Breast epithelium (tissue), 4 donors: Measurements from ENCODE around the gene PHKB. TPM values are rescaled to one million over a fixed set of nuclear protein-coding genes. Genes with fewer than 3 reads are reported as not detected.

Experiments used
- DNase-seq, 2 donors: peaks; one replicate each; pipeline ENCODE4 v3.0.0-alpha.2; 2019; ENCODE audit warnings: low spot score in 2 of 2
- H3K27ac ChIP-seq, 2 donors: fragments of 200-600 bp; sonication (generic) in 1 of 2; one replicate each; pipeline ENCODE4 v1.5.1; 2016 to 2019; ENCODE audit warnings: mild to moderate bottlenecking in 1 of 2
- H3K27me3 ChIP-seq, 2 donors: fragments of 200-600 bp; sonication (generic) in 1 of 2; one replicate each; pipeline versions ENCODE4 v1.5.1 to v1.6.0; 2017 to 2019; ENCODE audit warnings: control low read depth in 1 of 2, mild to moderate bottlenecking in 1 of 2
- H3K36me3 ChIP-seq: fragments of 200-600 bp; one replicate; pipeline ENCODE4 v1.5.1; 2019
- H3K4me1 ChIP-seq, 2 donors: fragments of 200-600 bp; sonication (generic); one replicate each; pipeline ENCODE4 v1.5.1; 2016 to 2019; ENCODE audit warnings: control low read depth in 1 of 2
- H3K4me3 ChIP-seq, 3 donors: fragments of 200-600 bp; sonication (generic); 1 replicate in 2 of 3; 2 replicates in 1 of 3; pipeline ENCODE4 v1.5.1; 2016 to 2019; ENCODE audit warnings: mild to moderate bottlenecking in 3 of 3, moderate library complexity in 2 of 3
- H3K9me3 ChIP-seq, 2 donors: fragments of 200-600 bp; sonication (generic) in 1 of 2; one replicate each; pipeline ENCODE4 v1.5.1; 2016 to 2019; ENCODE audit warnings: control low read depth in 1 of 2
- POLR2A ChIP-seq: fragments of 450-650 bp; IDR thresholded peaks from one replicate; pipeline ENCODE4 v1.6.1; 2016; ENCODE audit warnings: antibody characterized with exemption, mild to moderate bottlenecking, moderate library complexity
- POLR2AphosphoS5 ChIP-seq, 3 donors: sonication (generic); formaldehyde crosslinking; IDR thresholded peaks; one replicate each; pipeline ENCODE4 v1.6.1; 2017; ENCODE audit warnings: antibody characterized with exemption in 3 of 3
- intact Hi-C: fragments of 100-400 bp; cut with DNase I; formaldehyde crosslinking; loops from one replicate; pipeline ENCODE4 v1.15.1; 2023; ENCODE audit warnings: low total_unique reads
- total RNA-seq, 3 donors: library from RNA; depleted of rRNA; stranded (reverse); fragments of >200 nt; gene quantifications; one replicate each; pipeline ENCODE4 v1.1.0, GENCODE V29; 2016
- TF ChIP-seq, protein P1 (sequence below), 3 donors: fragments of 450-650 bp; IDR thresholded peaks; one replicate each; pipeline ENCODE4 v1.5.1; 2016 to 2017; ENCODE audit warnings: antibody characterized with exemption in 3 of 3, mild to moderate bottlenecking in 3 of 3, moderate library complexity in 3 of 3

PHKB gene
- total RNA-seq, 3 donors from 2014 or later, result 77.9 to 111 (median 78.3) TPM

DNA sequence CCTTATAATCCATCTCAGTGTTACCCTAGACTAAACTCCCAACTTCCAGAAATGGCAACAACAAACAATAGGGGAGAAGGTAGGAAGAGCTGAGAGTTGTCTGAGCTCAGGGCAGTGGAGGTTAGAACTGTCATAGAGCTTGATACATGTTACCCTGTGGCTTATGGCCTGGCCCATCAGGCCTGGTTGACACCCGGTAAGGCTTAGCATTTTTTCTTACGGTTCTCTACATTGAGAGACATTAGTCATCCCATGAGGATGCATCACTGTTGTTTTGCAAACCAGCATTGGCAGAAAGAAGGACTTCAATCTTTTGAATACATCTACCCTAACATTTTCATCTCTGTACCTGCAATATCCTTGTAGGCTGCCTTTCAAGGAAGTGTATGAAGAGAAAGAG is 226.6 kb downstream of the PHKB start:
- no peaks in the 10 kb centered on the region for H3K4me1 ChIP-seq
- intact Hi-C loops, result no loop called here
- H3K27ac ChIP-seq, result no peak overlapping the region
- TF ChIP-seq, protein P1, sequence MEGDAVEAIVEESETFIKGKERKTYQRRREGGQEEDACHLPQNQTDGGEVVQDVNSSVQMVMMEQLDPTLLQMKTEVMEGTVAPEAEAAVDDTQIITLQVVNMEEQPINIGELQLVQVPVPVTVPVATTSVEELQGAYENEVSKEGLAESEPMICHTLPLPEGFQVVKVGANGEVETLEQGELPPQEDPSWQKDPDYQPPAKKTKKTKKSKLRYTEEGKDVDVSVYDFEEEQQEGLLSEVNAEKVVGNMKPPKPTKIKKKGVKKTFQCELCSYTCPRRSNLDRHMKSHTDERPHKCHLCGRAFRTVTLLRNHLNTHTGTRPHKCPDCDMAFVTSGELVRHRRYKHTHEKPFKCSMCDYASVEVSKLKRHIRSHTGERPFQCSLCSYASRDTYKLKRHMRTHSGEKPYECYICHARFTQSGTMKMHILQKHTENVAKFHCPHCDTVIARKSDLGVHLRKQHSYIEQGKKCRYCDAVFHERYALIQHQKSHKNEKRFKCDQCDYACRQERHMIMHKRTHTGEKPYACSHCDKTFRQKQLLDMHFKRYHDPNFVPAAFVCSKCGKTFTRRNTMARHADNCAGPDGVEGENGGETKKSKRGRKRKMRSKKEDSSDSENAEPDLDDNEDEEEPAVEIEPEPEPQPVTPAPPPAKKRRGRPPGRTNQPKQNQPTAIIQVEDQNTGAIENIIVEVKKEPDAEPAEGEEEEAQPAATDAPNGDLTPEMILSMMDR (IDR thresholded peaks at IDR 0.05), result no peak
- TF ChIP-seq POLR2AphosphoS5 (IDR thresholded peaks at IDR 0.05) (no peak), POLR2A (no peak)
- peaks cover 4 to 7% of the 10 kb centered on the region in 2 donors for H3K9me3 ChIP-seq
- peaks cover 5% of the 10 kb centered on the region for H3K36me3 ChIP-seq
- H3K27me3 ChIP-seq, result no peaks in the 10 kb centered on the region
- no peak for DNase-seq
- no peak overlapping the region for H3K4me3 ChIP-seq

DNA sequence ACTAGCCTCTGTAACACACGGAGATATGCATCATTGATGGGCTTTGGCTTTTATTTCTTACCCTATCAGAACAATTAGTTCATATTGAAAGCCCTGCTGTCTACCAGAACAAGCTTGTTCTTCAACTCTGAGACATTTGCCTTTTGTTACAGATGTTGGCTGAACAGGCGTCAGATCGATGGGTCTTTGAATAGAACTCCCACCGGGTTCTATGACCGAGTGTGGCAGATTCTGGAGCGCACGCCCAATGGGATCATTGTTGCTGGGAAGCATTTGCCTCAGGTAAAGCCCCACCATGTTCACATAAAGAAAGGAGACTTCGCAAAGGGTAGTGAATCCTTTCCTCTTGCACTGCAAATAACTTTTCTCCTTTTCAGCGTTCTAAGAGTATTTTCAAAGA is 232.1 kb downstream of the PHKB start:
- Histone ChIP-seq H3K27ac (no peak overlapping the region), H3K9me3 (no peaks in the 10 kb centered on the region), H3K27me3 (no peaks in the 10 kb centered on the region), H3K36me3 (peaks cover 13% of the 10 kb centered on the region), H3K4me3 (no peak overlapping the region), H3K4me1 (no peaks in the 10 kb centered on the region)
- intact Hi-C loops, result no loop called here
- no peak for DNase-seq
- TF ChIP-seq, protein P1 (IDR thresholded peaks at IDR 0.05), result no peak
- no peak for TF ChIP-seq POLR2AphosphoS5 (IDR thresholded peaks at IDR 0.05)
- TF ChIP-seq POLR2A, result no peak

DNA sequence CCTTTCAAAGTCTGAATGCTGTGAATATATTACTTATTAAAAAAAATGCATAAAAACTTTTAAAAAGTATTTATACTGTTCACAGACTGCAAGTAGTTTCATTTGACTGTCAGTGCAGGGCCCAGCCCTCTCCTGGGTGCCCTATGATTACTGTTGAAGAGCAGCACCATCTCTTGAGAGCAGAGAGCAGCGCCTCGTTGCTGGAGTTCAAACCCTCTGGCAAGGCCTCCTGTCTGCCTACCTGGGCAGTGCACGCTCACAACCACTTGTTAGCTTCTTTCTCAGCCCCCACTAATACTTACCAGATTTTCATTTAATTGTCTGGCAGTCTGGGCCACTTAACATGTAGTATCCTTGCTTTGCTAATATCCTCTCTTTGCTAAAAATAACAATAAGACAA is 233.4 kb downstream of the PHKB start:
- Histone ChIP-seq H3K4me1 (no peaks in the 10 kb centered on the region), H3K9me3 (no peaks in the 10 kb centered on the region), H3K27ac (no peak overlapping the region), H3K4me3 (no peak overlapping the region), H3K27me3 (no peaks in the 10 kb centered on the region), H3K36me3 (peaks cover 8% of the 10 kb centered on the region)
- TF ChIP-seq POLR2AphosphoS5 (IDR thresholded peaks at IDR 0.05) (no peak), POLR2A (no peak)
- TF ChIP-seq, protein P1 (IDR thresholded peaks at IDR 0.05), result no peak
- no peak for DNase-seq
- intact Hi-C loops, result no loop called here

DNA sequence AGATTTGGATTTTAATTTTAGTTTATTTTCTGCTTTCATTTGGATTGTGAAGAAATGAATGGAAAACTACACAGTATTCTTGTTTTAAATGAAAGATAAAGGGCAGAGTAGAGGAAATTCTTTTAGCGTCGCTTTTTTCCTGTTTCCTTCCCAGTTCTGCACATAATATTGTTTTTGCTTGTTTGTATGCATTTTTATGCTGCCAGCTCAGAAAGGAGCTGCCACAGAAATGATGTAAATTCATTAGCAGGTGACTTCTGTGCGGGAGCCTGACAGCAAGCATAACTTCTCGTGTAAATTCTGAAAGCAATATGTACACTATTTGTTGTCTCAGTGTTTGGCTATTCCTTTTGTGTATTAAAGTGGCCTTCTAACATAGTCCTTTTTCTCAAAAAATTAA is 234.6 kb downstream of the PHKB start:
- no peak for DNase-seq
- Histone ChIP-seq H3K9me3 (no peaks in the 10 kb centered on the region), H3K36me3 (peaks cover 8% of the 10 kb centered on the region), H3K27ac (no peak overlapping the region), H3K4me3 (no peak overlapping the region), H3K27me3 (no peaks in the 10 kb centered on the region), H3K4me1 (no peaks in the 10 kb centered on the region)
- TF ChIP-seq, protein P1 (IDR thresholded peaks at IDR 0.05), result no peak
- no peak for TF ChIP-seq POLR2AphosphoS5 (IDR thresholded peaks at IDR 0.05)
- no peak for TF ChIP-seq POLR2A
- intact Hi-C loops, result no loop called here

DNA sequence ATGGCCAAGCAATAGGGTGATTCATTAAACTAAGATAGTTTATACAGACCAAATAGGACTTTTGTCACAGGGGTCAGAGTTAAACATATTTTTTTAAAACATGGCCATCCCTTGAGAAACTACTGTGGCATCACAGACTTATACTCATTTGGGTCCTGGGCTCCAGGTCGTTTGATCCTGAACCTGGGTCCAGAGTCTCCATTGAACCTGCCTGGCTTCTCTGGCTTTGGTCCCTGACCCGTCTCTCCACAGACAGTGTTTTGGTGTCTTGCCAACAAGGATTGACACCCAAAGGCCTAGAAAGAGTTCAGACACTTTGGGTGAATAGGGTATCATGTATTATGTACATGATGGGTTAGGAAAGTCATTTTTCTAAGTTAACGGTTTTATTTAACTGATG is 236.7 kb downstream of the PHKB start:
- no peak overlapping the region for H3K27ac ChIP-seq
- TF ChIP-seq POLR2AphosphoS5 (IDR thresholded peaks at IDR 0.05) (no peak), POLR2A (no peak)
- TF ChIP-seq, protein P1 (IDR thresholded peaks at IDR 0.05), result no peak

More for the DNA sequence above, 236.7 kb downstream of the PHKB start:
- Histone ChIP-seq H3K4me3 (no peak overlapping the region), H3K9me3 (no peaks in the 10 kb centered on the region), H3K4me1 (no peaks in the 10 kb centered on the region), H3K36me3 (peaks cover 8% of the 10 kb centered on the region), H3K27me3 (no peaks in the 10 kb centered on the region)
- intact Hi-C loops, result no loop called here
- no peak for DNase-seq
